Neural progenitor cell (in vitro differentiated cells): ENCODE data around the gene NDUFC2.

Experiments used
- CTCF ChIP-seq: fragments of 200-600 bp; sonication (generic); IDR thresholded peaks from 2 replicates; pipeline ENCODE4 v1.5.1; 2017; ENCODE audit warnings: antibody characterized with exemption, mild to moderate bottlenecking
- EZH2 ChIP-seq: fragments of 200-600 bp; sonication (generic); IDR thresholded peaks from 2 replicates; pipeline ENCODE4 v1.6.1; 2017; ENCODE audit warnings: antibody characterized with exemption, mild to moderate bottlenecking, moderate library complexity
- EZH2phosphoT487 ChIP-seq: fragments of 200-600 bp; sonication (generic); IDR thresholded peaks from 2 replicates; pipeline ENCODE4 v1.6.1; 2017; ENCODE audit warnings: antibody characterized with exemption

GRCh38 chr11:78037825-78038620, 41.6 kb downstream of the NDUFC2 start:
- TF ChIP-seq CTCF (no peak), EZH2phosphoT487 (no peak), EZH2 (no peak)
